Measurements from ENCODE around the gene SIGLEC7.

GRCh38 chr19:51111606-51112005, 30.5 kb upstream of the SIGLEC7 start:
- TF ChIP-seq CTCF (IDR thresholded peaks at IDR 0.05; ENCODE audit: low read length) = no peak
- TF ChIP-seq EZH2phosphoT487 (IDR thresholded peaks at IDR 0.05; ENCODE audit: low read length) = no peak
- no peak for TF ChIP-seq EZH2 (optimal IDR thresholded peaks at IDR 0.05; ENCODE audit: low read depth, low read length)
